Measurements from ENCODE around the gene TBC1D24.

TBC1D24 gene

GRCh38 chr16:2483939-2484897 is 9.3 kb downstream of the TBC1D24 start:
- DNase-seq: no peak

GRCh38 chr16:2484898-2485508 is 10.1 kb downstream of the TBC1D24 start:
- DNase-seq: no peak

GRCh38 chr16:2485811-2486507 is 11.0 kb downstream of the TBC1D24 start:
- no peak for DNase-seq

GRCh38 chr16:2486645-2487516 is 12.0 kb downstream of the TBC1D24 start:
- no peak for DNase-seq

- DNase-seq: no peak
Measured at GRCh38 chr16:2487517-2487842, 12.6 kb downstream of the TBC1D24 start.

GRCh38 chr16:2487903-2488531 is 13.1 kb downstream of the TBC1D24 start:
- no peak for DNase-seq

- no peak for DNase-seq
Measured at GRCh38 chr16:2489581-2489980, 14.7 kb downstream of the TBC1D24 start.

GRCh38 chr16:2490190-2491105 is 15.5 kb downstream of the TBC1D24 start:
- DNase-seq: no peak

- DNase-seq: no peak
Measured at GRCh38 chr16:2492292-2492691, 17.4 kb downstream of the TBC1D24 start.

- DNase-seq: no peak
Measured at GRCh38 chr16:2493605-2494004, 18.7 kb downstream of the TBC1D24 start.

GRCh38 chr16:2494616-2495015 is 19.7 kb downstream of the TBC1D24 start:
- DNase-seq: no peak

GRCh38 chr16:2495041-2495440 is 20.1 kb downstream of the TBC1D24 start:
- no peak for DNase-seq

- DNase-seq: no peak
Measured at GRCh38 chr16:2496223-2497115, 21.5 kb downstream of the TBC1D24 start.

- peak; percentile 65 for DNase-seq
Measured at GRCh38 chr16:2497116-2497630, 22.2 kb downstream of the TBC1D24 start.

GRCh38 chr16:2497695-2498484 is 23.0 kb downstream of the TBC1D24 start:
- DNase-seq: no peak

- no peak for DNase-seq
Measured at GRCh38 chr16:2498531-2499253, 23.8 kb downstream of the TBC1D24 start.

- DNase-seq: no peak
Measured at GRCh38 chr16:2499454-2499853, 24.5 kb downstream of the TBC1D24 start.

- DNase-seq: no peak
Measured at GRCh38 chr16:2499890-2500429, 25.0 kb downstream of the TBC1D24 start.

Data from DMS 273 treated with DMSO at 0.1 percent for 48 hours (cell line).